ENCODE data around the gene SLC35A3.

SLC35A3 gene

GRCh38 chr1:100005424-100005823, 35.6 kb downstream of the SLC35A3 start:
- in situ Hi-C loops (cut with HindIII; ENCODE audit: low sequenced_read_pairs), result no loop called here
- no peak for DNase-seq (ENCODE audit: low read depth)
- H3K4me3 ChIP-seq (ENCODE audit: low read depth, low read length), result no peak overlapping the region
- TF ChIP-seq, protein P1, sequence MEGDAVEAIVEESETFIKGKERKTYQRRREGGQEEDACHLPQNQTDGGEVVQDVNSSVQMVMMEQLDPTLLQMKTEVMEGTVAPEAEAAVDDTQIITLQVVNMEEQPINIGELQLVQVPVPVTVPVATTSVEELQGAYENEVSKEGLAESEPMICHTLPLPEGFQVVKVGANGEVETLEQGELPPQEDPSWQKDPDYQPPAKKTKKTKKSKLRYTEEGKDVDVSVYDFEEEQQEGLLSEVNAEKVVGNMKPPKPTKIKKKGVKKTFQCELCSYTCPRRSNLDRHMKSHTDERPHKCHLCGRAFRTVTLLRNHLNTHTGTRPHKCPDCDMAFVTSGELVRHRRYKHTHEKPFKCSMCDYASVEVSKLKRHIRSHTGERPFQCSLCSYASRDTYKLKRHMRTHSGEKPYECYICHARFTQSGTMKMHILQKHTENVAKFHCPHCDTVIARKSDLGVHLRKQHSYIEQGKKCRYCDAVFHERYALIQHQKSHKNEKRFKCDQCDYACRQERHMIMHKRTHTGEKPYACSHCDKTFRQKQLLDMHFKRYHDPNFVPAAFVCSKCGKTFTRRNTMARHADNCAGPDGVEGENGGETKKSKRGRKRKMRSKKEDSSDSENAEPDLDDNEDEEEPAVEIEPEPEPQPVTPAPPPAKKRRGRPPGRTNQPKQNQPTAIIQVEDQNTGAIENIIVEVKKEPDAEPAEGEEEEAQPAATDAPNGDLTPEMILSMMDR (IDR thresholded peaks at IDR 0.05; ENCODE audit: low read depth, low read length, missing control alignments), result no peak

GRCh38 chr1:100006688-100007087, 36.9 kb downstream of the SLC35A3 start:
- DNase-seq (ENCODE audit: low read depth), result no peak
- TF ChIP-seq, protein P1 (IDR thresholded peaks at IDR 0.05; ENCODE audit: low read depth, low read length, missing control alignments), result no peak
- H3K4me3 ChIP-seq (ENCODE audit: low read depth, low read length), result no peak overlapping the region
- in situ Hi-C loops (cut with HindIII; ENCODE audit: low sequenced_read_pairs), result no loop called here

DNA sequence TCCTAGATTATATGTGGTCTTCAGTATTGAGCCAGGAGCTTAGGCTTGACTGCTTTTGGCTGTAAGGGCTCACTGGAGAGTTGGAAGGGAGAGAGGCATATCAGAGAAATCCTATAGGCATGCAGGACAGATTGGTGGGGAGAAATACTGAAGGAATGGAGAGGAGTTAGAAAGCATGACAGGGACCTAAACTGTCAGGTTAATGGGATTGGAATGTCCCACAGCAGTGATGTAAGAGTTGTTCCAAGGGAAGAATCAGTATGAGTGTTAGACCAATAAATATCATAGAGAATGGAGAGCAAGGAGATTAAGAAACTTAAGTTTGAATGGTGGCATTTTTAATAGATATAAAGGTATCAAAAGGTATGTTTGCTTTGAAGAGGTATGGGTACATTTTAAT, 39.7 kb downstream of the SLC35A3 start:
- in situ Hi-C loops (cut with HindIII; ENCODE audit: low sequenced_read_pairs), result no loop called here

DNA sequence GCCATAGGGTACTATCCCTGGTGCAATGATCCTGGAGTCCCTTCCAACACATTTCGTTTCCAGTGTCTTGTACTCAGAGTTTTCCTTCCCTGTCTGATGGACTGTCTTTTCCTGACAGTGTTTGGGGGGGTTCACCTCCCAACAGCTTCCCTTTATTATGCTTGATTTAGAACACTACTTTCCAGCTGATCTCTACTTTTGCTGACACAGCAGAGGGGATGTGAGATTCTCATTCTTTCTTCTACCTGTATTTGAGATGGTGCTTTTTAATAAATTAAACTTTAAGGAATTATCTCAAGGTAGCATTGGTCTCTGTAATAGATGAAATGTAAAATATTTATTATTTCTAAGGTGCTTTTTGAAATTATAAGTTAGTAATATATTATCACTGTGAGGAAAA, 41.0 kb downstream of the SLC35A3 start:
- no peak overlapping the region for H3K4me3 ChIP-seq (ENCODE audit: low read depth, low read length)

More for the DNA sequence above, 39.7 kb downstream of the SLC35A3 start:
- no peak overlapping the region for H3K4me3 ChIP-seq (ENCODE audit: low read depth, low read length)
- TF ChIP-seq, protein P1 (IDR thresholded peaks at IDR 0.05; ENCODE audit: low read depth, low read length, missing control alignments), result no peak
- DNase-seq (ENCODE audit: low read depth), result no peak

GRCh38 chr1:100019220-100019619, 49.4 kb downstream of the SLC35A3 start:
- no peak overlapping the region for H3K4me3 ChIP-seq (ENCODE audit: low read depth, low read length)
- in situ Hi-C loops (cut with HindIII; ENCODE audit: low sequenced_read_pairs), result no loop called here
- TF ChIP-seq, protein P1 (IDR thresholded peaks at IDR 0.05; ENCODE audit: low read depth, low read length, missing control alignments), result no peak
- DNase-seq (ENCODE audit: low read depth), result no peak

More for the DNA sequence above, 41.0 kb downstream of the SLC35A3 start:
- TF ChIP-seq, protein P1 (IDR thresholded peaks at IDR 0.05; ENCODE audit: low read depth, low read length, missing control alignments), result no peak
- in situ Hi-C loops (cut with HindIII; ENCODE audit: low sequenced_read_pairs), result no loop called here
- no peak for DNase-seq (ENCODE audit: low read depth)

DNA sequence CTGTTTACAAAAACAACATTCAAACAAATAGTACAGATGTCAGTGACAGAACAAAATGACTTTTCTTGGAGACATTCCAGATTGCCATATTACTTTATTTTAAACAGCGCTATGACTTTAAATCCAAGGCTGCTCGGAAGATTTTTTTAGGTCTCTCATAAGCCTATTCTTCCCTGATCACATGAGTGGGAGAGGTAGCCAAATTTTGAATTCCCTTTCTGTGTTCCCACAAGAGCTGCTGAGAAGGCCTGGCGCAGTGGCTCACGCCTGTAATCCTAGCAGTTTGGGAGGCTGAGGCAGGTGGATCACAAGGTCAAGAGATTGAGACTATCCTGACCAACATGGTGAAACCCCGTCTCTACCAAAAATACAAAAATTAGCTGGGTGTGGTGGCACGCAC, 53.7 kb downstream of the SLC35A3 start:
- H3K4me3 ChIP-seq (ENCODE audit: low read depth, low read length), result no peak overlapping the region
- no peak for DNase-seq (ENCODE audit: low read depth)
- TF ChIP-seq, protein P1 (IDR thresholded peaks at IDR 0.05; ENCODE audit: low read depth, low read length, missing control alignments), result no peak
- in situ Hi-C loops (cut with HindIII; ENCODE audit: low sequenced_read_pairs), result no loop called here

- H3K4me3 ChIP-seq (ENCODE audit: low read depth, low read length), result no peak overlapping the region
- no peak for DNase-seq (ENCODE audit: low read depth)
- TF ChIP-seq, protein P1 (IDR thresholded peaks at IDR 0.05; ENCODE audit: low read depth, low read length, missing control alignments), result no peak
- in situ Hi-C loops (cut with HindIII; ENCODE audit: low sequenced_read_pairs), result no loop called here
Observed at GRCh38 chr1:100027212-100027611, 57.4 kb downstream of the SLC35A3 start.
